Panc1 (cell line): ENCODE results near the gene CD38.

Experiments used
- CTCF ChIP-seq: fragments of 450-650 bp; IDR thresholded peaks from 2 replicates; pipeline ENCODE4 v1.5.1; 2017; ENCODE audit warnings: mild to moderate bottlenecking
- POLR2AphosphoS5 ChIP-seq: IDR thresholded peaks from 2 replicates; pipeline ENCODE4 v1.6.1; 2012; ENCODE audit warnings: mild to moderate bottlenecking, low read depth, low read length, moderate library complexity
- REST ChIP-seq, 2 experiments: IDR thresholded peaks; 2 replicates each; pipeline ENCODE4 v1.6.1; 2011 to 2012; ENCODE audit warnings: low read depth in 2 of 2, control low read depth in 1 of 2, low read length in 1 of 2, mild to moderate bottlenecking in 1 of 2, moderate library complexity in 1 of 2; ENCODE audit not compliant: insufficient read depth in 1 of 2
- SIN3A ChIP-seq: IDR thresholded peaks from 2 replicates; pipeline ENCODE4 v1.6.1; 2012; ENCODE audit warnings: low read depth, mild to moderate bottlenecking, low read length, moderate library complexity, borderline replicate concordance; ENCODE audit not compliant: insufficient read depth
- TCF7L2 ChIP-seq: IDR thresholded peaks from 2 replicates; pipeline ENCODE4 v1.6.1; 2011; ENCODE audit warnings: mild to moderate bottlenecking, low read depth, low read length, inconsistent platforms

- TF ChIP-seq CTCF: no peak
- no peak for TF ChIP-seq POLR2AphosphoS5
- no peak for TF ChIP-seq TCF7L2
- no peak for TF ChIP-seq REST (IDR thresholded peaks at IDR 0.05; ENCODE audit: insufficient read depth in 1 of 2, low read depth in 2 of 2, low read length in 1 of 2)
- TF ChIP-seq SIN3A: no peak
Observed at GRCh38 chr4:15779306-15779705, 1.2 kb downstream of the CD38 start.
